ENCODE data around the gene BICD2. TPM values are rescaled to one million over a fixed set of nuclear protein-coding genes. Genes with fewer than 3 reads are reported as not detected.
A peak's percentile ranks its signal among the peaks of the same experiment; 100 is the strongest.
"Not testable (repeated sequence)": the region's sequence is repeated elsewhere in the genome, so short reads cannot be mapped to it uniquely, and the experiment has no call there.

BICD2 gene
- total and polyA plus RNA-seq, 2 donors (not counting 1 experiment from before 2014, with no cell fraction given) = 33.2 to 49.5 TPM

- Mint-ChIP-seq H3K4me3 (peak overlapping the region; percentile 74), H3K9me3 (ENCODE audit: insufficient read depth) (no peaks in the 10 kb centered on the region), H3K27me3 (no peaks in the 10 kb centered on the region), H3K4me1 (peaks cover 44% of the 10 kb centered on the region), H3K27ac (peak overlapping the region; percentile 97)
- Histone ChIP-seq H3K4me3 (ENCODE audit: control extremely low read depth in 1 of 5, extremely low read depth in 1 of 5, insufficient read depth in 1 of 5, low read depth in 2 of 5, low read length in 4 of 5) (peak overlapping the region in 3 of 5 experiments; percentile 2 to 17 (median 12)), H3K4me1 (ENCODE audit: control insufficient read depth in 2 of 2, insufficient read depth in 2 of 2, low read length in 2 of 2) (peaks cover 30 to 38% of the 10 kb centered on the region in 2 donors), H3K27me3 (replicated peaks in 1 of 4; ENCODE audit: control extremely low read depth in 1 of 4, control insufficient read depth in 3 of 4, insufficient read depth in 4 of 4, low read length in 3 of 4) (no peaks in the 10 kb centered on the region), H3K9ac (ENCODE audit: low read length) (peak overlapping the region; percentile 38), H2AFZ (ENCODE audit: insufficient read depth, low read depth, low read length, poor library complexity, severe bottlenecking) (peak overlapping the region; percentile 83), H3K9me3 (ENCODE audit: control extremely low read depth in 1 of 3, control insufficient read depth in 2 of 3, insufficient read depth in 1 of 3, low read length in 2 of 3) (no peaks in the 10 kb centered on the region), H3K36me3 (replicated peaks in 1 of 2; ENCODE audit: control extremely low read depth in 1 of 2, control insufficient read depth in 1 of 2, extremely low read depth in 1 of 2, insufficient read depth in 2 of 2, low read length in 1 of 2) (no peaks in the 10 kb centered on the region), H3K27ac (ENCODE audit: low read length in 2 of 2) (peak overlapping the region; percentile 79 to 88), H3K4me2 (replicated peaks; ENCODE audit: low read depth, low read length, poor library complexity, severe bottlenecking) (peak overlapping the region; percentile 69), H3K79me2 (ENCODE audit: control insufficient read depth, insufficient read depth, low read length) (peaks cover 3% of the 10 kb centered on the region), H4K20me1 (ENCODE audit: control insufficient read depth, insufficient read depth, low read length, poor library complexity, severe bottlenecking) (no peaks in the 10 kb centered on the region)
- TF ChIP-seq CTCF (IDR thresholded peaks at IDR 0.05) (no peak), EZH2 (IDR thresholded peaks at IDR 0.05; ENCODE audit: borderline replicate concordance, insufficient read depth, low read depth, low read length, poor library complexity, severe bottlenecking) (no peak)
- DNase-seq (no peak), ATAC-seq (ENCODE audit: low read depth) (no peak)
- WGBS (ENCODE audit: insufficient coverage) = no CpG with 5 or more reads among the region's 2 CpGs
- ChIA-PET POLR2A (interaction anchor here (1.0 to 1.6 kb wide), 3 partner anchors 41 to 100 kb away, joined by 4 to 9 read pairs (median 6); partner anchors contain the start of gene IPPK), CTCF (interaction anchor here (0.6 to 4.8 kb wide), 7 partner anchors 11 to 274 kb away, joined by 3 to 36 read pairs (median 5); no protein-coding TSS in a partner anchor)
- intact Hi-C loops (cut with micrococcal nuclease) = loop anchor here (1.0 to 10.0 kb wide), 6 partner anchors 20 to 1955 kb away; partner anchors contain the start of genes AOPEP, CENPP, FAM120A and FAM120AOS
Measured at GRCh38 chr9:92769990-92770359, 5.3 kb upstream of the BICD2 start.

- Histone ChIP-seq H3K4me2 (replicated peaks; ENCODE audit: low read depth, low read length, poor library complexity, severe bottlenecking) (no peak overlapping the region), H2AFZ (ENCODE audit: insufficient read depth, low read depth, low read length, poor library complexity, severe bottlenecking) (no peak overlapping the region), H3K9ac (ENCODE audit: low read length) (no peak overlapping the region), H3K79me2 (ENCODE audit: control insufficient read depth, insufficient read depth, low read length) (peaks cover 6% of the 10 kb centered on the region), H3K4me1 (ENCODE audit: control insufficient read depth in 2 of 2, insufficient read depth in 2 of 2, low read length in 2 of 2) (peaks cover 30 to 38% of the 10 kb centered on the region in 2 donors), H3K4me3 (ENCODE audit: control extremely low read depth in 1 of 5, extremely low read depth in 1 of 5, insufficient read depth in 1 of 5, low read depth in 2 of 5, low read length in 4 of 5) (no peak overlapping the region), H3K27ac (ENCODE audit: low read length in 2 of 2) (peak overlapping the region in 1 of 2 donors; percentile 88), H3K9me3 (ENCODE audit: control extremely low read depth in 1 of 3, control insufficient read depth in 2 of 3, insufficient read depth in 1 of 3, low read length in 2 of 3) (no peaks in the 10 kb centered on the region), H3K36me3 (replicated peaks in 1 of 2; ENCODE audit: control extremely low read depth in 1 of 2, control insufficient read depth in 1 of 2, extremely low read depth in 1 of 2, insufficient read depth in 2 of 2, low read length in 1 of 2) (no peaks in the 10 kb centered on the region), H3K27me3 (replicated peaks in 1 of 4; ENCODE audit: control extremely low read depth in 1 of 4, control insufficient read depth in 3 of 4, insufficient read depth in 4 of 4, low read length in 3 of 4) (no peaks in the 10 kb centered on the region), H4K20me1 (ENCODE audit: control insufficient read depth, insufficient read depth, low read length, poor library complexity, severe bottlenecking) (peaks cover 2% of the 10 kb centered on the region)
- peak overlapping the region; percentile 7 for H3K4me3 Mint-ChIP-seq
- no peaks in the 10 kb centered on the region for H3K27me3 Mint-ChIP-seq
- intact Hi-C loops (cut with micrococcal nuclease) = loop anchor here (5.0 to 10.0 kb wide), 4 partner anchors 196 to 1956 kb away; partner anchors contain the start of genes AOPEP, CENPP, FAM120A and FAM120AOS
- peaks cover 44% of the 10 kb centered on the region for H3K4me1 Mint-ChIP-seq
- H3K27ac Mint-ChIP-seq = peak overlapping the region; percentile 97
- 85% methylated on average over 3 of the region's 3 CpGs for WGBS (ENCODE audit: insufficient coverage)
- TF ChIP-seq CTCF (IDR thresholded peaks at IDR 0.05) = no peak
- no peak for TF ChIP-seq EZH2 (IDR thresholded peaks at IDR 0.05; ENCODE audit: borderline replicate concordance, insufficient read depth, low read depth, low read length, poor library complexity, severe bottlenecking)
- no peaks in the 10 kb centered on the region for H3K9me3 Mint-ChIP-seq (ENCODE audit: insufficient read depth)
- DNase-seq = no peak
- ChIA-PET CTCF (no interaction called here), POLR2A (no interaction called here)
- no peak for ATAC-seq (ENCODE audit: low read depth)
Measured at GRCh38 chr9:92769286-92769685, 4.7 kb upstream of the BICD2 start.

- H3K4me3 ChIP-seq (ENCODE audit: control extremely low read depth in 1 of 5, extremely low read depth in 1 of 5, insufficient read depth in 1 of 5, low read depth in 2 of 5, low read length in 4 of 5); H3K9ac ChIP-seq (ENCODE audit: low read length); POLR2A ChIA-PET; H3K4me2 ChIP-seq (replicated peaks; ENCODE audit: low read depth, low read length, poor library complexity, severe bottlenecking); ATAC-seq (ENCODE audit: low read depth); H4K20me1 ChIP-seq (ENCODE audit: control insufficient read depth, insufficient read depth, low read length, poor library complexity, severe bottlenecking); H3K27me3 ChIP-seq (replicated peaks in 1 of 4; ENCODE audit: control extremely low read depth in 1 of 4, control insufficient read depth in 3 of 4, insufficient read depth in 4 of 4, low read length in 3 of 4); H3K9me3 Mint-ChIP-seq (ENCODE audit: insufficient read depth); H2AFZ ChIP-seq (ENCODE audit: insufficient read depth, low read depth, low read length, poor library complexity, severe bottlenecking); H3K27me3 Mint-ChIP-seq; H3K9me3 ChIP-seq (ENCODE audit: control extremely low read depth in 1 of 3, control insufficient read depth in 2 of 3, insufficient read depth in 1 of 3, low read length in 2 of 3); H3K36me3 ChIP-seq (replicated peaks in 1 of 2; ENCODE audit: control extremely low read depth in 1 of 2, control insufficient read depth in 1 of 2, extremely low read depth in 1 of 2, insufficient read depth in 2 of 2, low read length in 1 of 2); H3K4me3 Mint-ChIP-seq; DNase-seq; H3K27ac ChIP-seq (ENCODE audit: low read length in 2 of 2): not testable (repeated sequence)
- intact Hi-C loops (cut with micrococcal nuclease) = loop anchor here (5.0 to 10.0 kb wide), 4 partner anchors 196 to 1956 kb away; partner anchors contain the start of genes AOPEP, CENPP, FAM120A and FAM120AOS
- Mint-ChIP-seq H3K4me1 (peaks cover 44% of the 10 kb centered on the region), H3K27ac (peak overlapping the region; percentile 18)
- Histone ChIP-seq H3K79me2 (ENCODE audit: control insufficient read depth, insufficient read depth, low read length) (peaks cover 11% of the 10 kb centered on the region), H3K4me1 (ENCODE audit: control insufficient read depth in 2 of 2, insufficient read depth in 2 of 2, low read length in 2 of 2) (peaks cover 30 to 38% of the 10 kb centered on the region in 2 donors)
- CTCF ChIA-PET = interaction anchor here (0.7 to 2.5 kb wide), 4 partner anchors 22 to 40 kb away, joined by 3 to 13 read pairs (median 7); no protein-coding TSS in a partner anchor
- 100% methylated on average over 10 of the region's 10 CpGs for WGBS (ENCODE audit: insufficient coverage)
Measured at GRCh38 chr9:92768816-92769215, 4.2 kb upstream of the BICD2 start.
